Kidney epithelial cell (primary cell): ENCODE data around the gene ANKRD40. TPM values are rescaled to one million over a fixed set of nuclear protein-coding genes. Genes with fewer than 3 reads are reported as not detected.

Experiments used
- DNase-seq: peaks from one replicate; pipeline ENCODE4 v3.0.0-alpha.2; 2010; ENCODE audit warnings: low read depth
- H3K27me3 ChIP-seq: 2 replicates; pipeline ENCODE4 v1.6.0; 2011; ENCODE audit warnings: low read length; ENCODE audit not compliant: control insufficient read depth, insufficient read depth
- H3K36me3 ChIP-seq: 2 replicates; pipeline ENCODE4 v1.5.1; 2011; ENCODE audit warnings: low read length; ENCODE audit not compliant: control insufficient read depth, insufficient read depth
- H3K4me3 ChIP-seq: 2 replicates; pipeline ENCODE4 v1.5.1; 2011; ENCODE audit warnings: low read depth, mild to moderate bottlenecking, control low read depth, low read length
- CTCF ChIP-seq: IDR thresholded peaks from 2 replicates; pipeline ENCODE4 v1.5.1; 2011; ENCODE audit warnings: mild to moderate bottlenecking, moderate library complexity, low read length, control low read depth, inconsistent platforms; ENCODE audit not compliant: insufficient read depth, poor library complexity, severe bottlenecking
- total RNA-seq: library from RNA; depleted of rRNA; stranded (reverse); fragments of >200 nt; gene quantifications from 2 replicates; pipeline ENCODE4 v1.2.3, GENCODE V29; 2015

Gene ANKRD40
- total RNA-seq, 1 donor from 2014 or later = 30.7 TPM

GRCh38 chr17:50677851-50678375 lies 29.8 kb downstream of the ANKRD40 start:
- H3K36me3 ChIP-seq = no peaks in the 10 kb centered on the region
- no peaks in the 10 kb centered on the region for H3K27me3 ChIP-seq
- TF ChIP-seq CTCF = no peak
- H3K4me3 ChIP-seq = no peak overlapping the region
- no peak for DNase-seq

- no peak overlapping the region for H3K4me3 ChIP-seq
- no peaks in the 10 kb centered on the region for H3K27me3 ChIP-seq
- no peak for DNase-seq
- no peaks in the 10 kb centered on the region for H3K36me3 ChIP-seq
- no peak for TF ChIP-seq CTCF
These were observed 31.4 kb downstream of the ANKRD40 start for GRCh38 chr17:50676065-50676975.

GRCh38 chr17:50675627-50676026 lies 32.1 kb downstream of the ANKRD40 start:
- Histone ChIP-seq H3K4me3 (no peak overlapping the region), H3K27me3 (no peaks in the 10 kb centered on the region), H3K36me3 (no peaks in the 10 kb centered on the region)
- DNase-seq = no peak
- TF ChIP-seq CTCF = no peak

GRCh38 chr17:50675190-50675589 lies 32.5 kb downstream of the ANKRD40 start:
- no peak for TF ChIP-seq CTCF
- Histone ChIP-seq H3K4me3 (no peak overlapping the region), H3K27me3 (no peaks in the 10 kb centered on the region), H3K36me3 (no peaks in the 10 kb centered on the region)
- no peak for DNase-seq

- TF ChIP-seq CTCF = no peak
- no peak for DNase-seq
- Histone ChIP-seq H3K4me3 (no peak overlapping the region), H3K36me3 (no peaks in the 10 kb centered on the region), H3K27me3 (no peaks in the 10 kb centered on the region)
These were observed 34.7 kb downstream of the ANKRD40 start for GRCh38 chr17:50672831-50673551.
